HUES64 (cell line): Measurements from ENCODE around the gene EPB41L1.
"Not testable (repeated sequence)": the region's sequence is repeated elsewhere in the genome, so short reads cannot be mapped to it uniquely, and the experiment has no call there.

Experiments used
- H3K27ac ChIP-seq: 2 replicates; pipeline ENCODE4 v1.7.0; 2013; ENCODE audit warnings: low read depth, low read length, inconsistent platforms
- H3K27me3 ChIP-seq: 2 replicates; pipeline ENCODE4 v1.6.1; 2013; ENCODE audit warnings: mild to moderate bottlenecking, low read length; ENCODE audit not compliant: insufficient read depth
- H3K36me3 ChIP-seq: 2 replicates; pipeline ENCODE4 v1.6.1; 2013; ENCODE audit warnings: mild to moderate bottlenecking, low read length; ENCODE audit not compliant: insufficient read depth
- H3K4me1 ChIP-seq: 2 replicates; pipeline ENCODE4 v1.6.1; 2013; ENCODE audit warnings: mild to moderate bottlenecking, low read length, moderate library complexity; ENCODE audit not compliant: insufficient read depth
- H3K4me3 ChIP-seq: 2 replicates; pipeline ENCODE4 v1.5.1; 2013; ENCODE audit warnings: mild to moderate bottlenecking, low read length, moderate library complexity
- H3K9ac ChIP-seq: 2 replicates; pipeline ENCODE4 v1.6.1; 2013; ENCODE audit warnings: mild to moderate bottlenecking, low read depth, low read length
- H3K9me3 ChIP-seq: 2 replicates; pipeline ENCODE4 v1.6.1; 2013; ENCODE audit warnings: low read depth, low read length; ENCODE audit not compliant: insufficient read depth
- WGBS: fragments of 150-250, 120-280 bp; methylation state at CpG from one replicate; pipeline ENCODE4 v1.1.7; 2013; ENCODE audit warnings: missing lambda C conversion rate; 5-methylcytosine and 5-hydroxymethylcytosine counted together

Gene EPB41L1

GRCh38 chr20:36126836-36127527 lies 27.6 kb upstream of the EPB41L1 start:
- H3K4me1 ChIP-seq: no peaks in the 10 kb centered on the region
- H3K27ac ChIP-seq: no peak overlapping the region
- H3K9me3 ChIP-seq: no peaks in the 10 kb centered on the region
- H3K4me3 ChIP-seq: no peak overlapping the region
- H3K27me3 ChIP-seq: no peaks in the 10 kb centered on the region
- WGBS: 82% methylated on average over 7 of the region's 7 CpGs
- no peak overlapping the region for H3K9ac ChIP-seq
- no peaks in the 10 kb centered on the region for H3K36me3 ChIP-seq

- Histone ChIP-seq H3K9me3 (no peaks in the 10 kb centered on the region), H3K27ac (no peak overlapping the region), H3K4me1 (no peaks in the 10 kb centered on the region), H3K9ac (no peak overlapping the region), H3K4me3 (no peak overlapping the region), H3K27me3 (no peaks in the 10 kb centered on the region), H3K36me3 (no peaks in the 10 kb centered on the region)
- WGBS: 67% methylated on average over 3 of the region's 3 CpGs
Measured at GRCh38 chr20:36128463-36129159, 25.9 kb upstream of the EPB41L1 start.

DNA sequence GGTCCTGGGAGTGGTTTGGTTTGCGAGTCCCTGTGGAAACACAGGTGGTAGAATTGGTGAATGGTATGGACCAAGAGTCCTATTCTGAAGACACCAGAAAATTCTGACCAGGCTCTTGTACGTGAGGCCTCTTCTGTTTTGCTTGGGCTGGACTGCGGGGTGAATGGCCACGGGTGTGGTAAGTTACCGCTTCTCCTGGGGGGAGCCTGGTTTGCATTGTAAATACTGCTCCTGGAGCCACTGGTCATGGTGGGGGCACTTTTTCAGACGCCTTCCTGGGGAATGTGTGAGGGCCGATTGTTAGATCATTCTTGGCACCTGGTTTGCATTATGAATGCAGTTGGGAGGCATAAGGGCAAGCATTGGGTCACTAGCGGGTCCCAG lies 25.4 kb upstream of the EPB41L1 start:
- H3K36me3 ChIP-seq: no peaks in the 10 kb centered on the region
- H3K27me3 ChIP-seq: no peaks in the 10 kb centered on the region
- no peak overlapping the region for H3K4me3 ChIP-seq
- H3K27ac ChIP-seq: no peak overlapping the region
- H3K9me3 ChIP-seq: no peaks in the 10 kb centered on the region
- H3K4me1 ChIP-seq: no peaks in the 10 kb centered on the region
- H3K9ac ChIP-seq: no peak overlapping the region
- 75% methylated on average over 8 of the region's 8 CpGs for WGBS

DNA sequence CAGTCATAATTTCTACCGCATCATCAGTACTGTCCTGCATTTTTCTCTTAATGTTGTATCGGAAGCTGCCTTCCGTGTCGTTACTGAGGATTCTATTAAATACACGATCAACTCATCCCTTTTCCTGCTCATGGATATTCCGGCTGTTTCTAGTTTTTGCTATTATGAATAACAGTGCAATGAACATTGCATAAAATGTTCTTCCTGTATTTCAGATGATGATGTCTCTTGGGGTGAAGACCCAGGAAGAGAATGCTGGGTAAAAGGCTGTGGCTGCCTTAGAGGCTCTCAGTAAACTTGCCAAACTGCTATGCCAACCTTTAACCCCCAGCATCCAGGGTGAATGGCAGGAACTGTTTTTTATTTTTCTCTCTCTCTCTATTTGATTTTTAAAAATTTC lies 24.1 kb upstream of the EPB41L1 start:
- Histone ChIP-seq H3K36me3 (no peaks in the 10 kb centered on the region), H3K27ac (no peak overlapping the region), H3K9me3 (no peaks in the 10 kb centered on the region), H3K27me3 (no peaks in the 10 kb centered on the region), H3K4me3 (no peak overlapping the region), H3K4me1 (no peaks in the 10 kb centered on the region), H3K9ac (no peak overlapping the region)
- WGBS: 95% methylated on average over 6 of the region's 6 CpGs

DNA sequence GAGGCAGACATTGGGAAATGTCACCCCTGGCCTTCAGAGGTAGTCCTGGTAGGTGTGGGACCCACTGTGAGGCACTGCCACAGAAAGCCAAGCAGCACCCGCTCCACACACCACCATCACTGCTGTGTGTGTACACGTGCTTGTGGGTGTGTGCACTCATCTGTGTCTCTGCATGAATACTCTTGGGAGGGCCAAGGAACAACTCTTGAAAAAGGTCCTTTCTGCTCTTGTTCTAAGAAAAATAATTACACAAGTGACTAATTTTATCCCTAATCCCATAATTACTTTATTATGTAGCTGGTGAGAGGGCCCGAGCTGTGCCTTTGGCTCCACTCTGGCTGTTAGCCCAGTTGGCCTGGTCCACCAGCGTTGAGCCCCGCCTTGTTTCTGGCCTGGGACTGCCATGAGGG lies 21.7 kb upstream of the EPB41L1 start:
- no peaks in the 10 kb centered on the region for H3K36me3 ChIP-seq
- 93% methylated on average over 5 of the region's 5 CpGs for WGBS
- H3K27me3 ChIP-seq: no peaks in the 10 kb centered on the region
- no peak overlapping the region for H3K27ac ChIP-seq
- H3K4me1 ChIP-seq: no peaks in the 10 kb centered on the region
- no peak overlapping the region for H3K4me3 ChIP-seq
- no peaks in the 10 kb centered on the region for H3K9me3 ChIP-seq
- H3K9ac ChIP-seq: no peak overlapping the region

GRCh38 chr20:36133821-36134220 lies 20.7 kb upstream of the EPB41L1 start:
- Histone ChIP-seq H3K27me3 (no peaks in the 10 kb centered on the region), H3K36me3 (no peaks in the 10 kb centered on the region), H3K27ac (no peak overlapping the region), H3K4me3 (no peak overlapping the region), H3K9me3 (no peaks in the 10 kb centered on the region), H3K9ac (no peak overlapping the region), H3K4me1 (peaks cover 1% of the 10 kb centered on the region; the same call in 1 of the 2 replicates)
- WGBS: 96% methylated on average over 2 of the region's 2 CpGs

- Histone ChIP-seq H3K4me1 (peaks cover 3% of the 10 kb centered on the region; the same call in 1 of the 2 replicates), H3K4me3 (no peak overlapping the region), H3K27me3 (no peaks in the 10 kb centered on the region), H3K9me3 (no peaks in the 10 kb centered on the region), H3K27ac (no peak overlapping the region), H3K9ac (no peak overlapping the region), H3K36me3 (no peaks in the 10 kb centered on the region)
- WGBS: 98% methylated on average over 4 of the region's 6 CpGs
Measured at GRCh38 chr20:36135159-36135558, 19.4 kb upstream of the EPB41L1 start.

- no peak overlapping the region for H3K9ac ChIP-seq
- no peaks in the 10 kb centered on the region for H3K9me3 ChIP-seq
- WGBS: 100% methylated on average over 2 of the region's 3 CpGs
- H3K27ac ChIP-seq: no peak overlapping the region
- H3K4me1 ChIP-seq: peaks cover 3% of the 10 kb centered on the region; the same call in 1 of the 2 replicates
- no peak overlapping the region for H3K4me3 ChIP-seq
- no peaks in the 10 kb centered on the region for H3K36me3 ChIP-seq
- no peaks in the 10 kb centered on the region for H3K27me3 ChIP-seq
Measured at GRCh38 chr20:36135821-36136220, 18.7 kb upstream of the EPB41L1 start.

GRCh38 chr20:36137313-36137712 lies 17.2 kb upstream of the EPB41L1 start:
- WGBS: 96% methylated on average over 11 of the region's 11 CpGs
- not testable (repeated sequence) for H3K27ac ChIP-seq

DNA sequence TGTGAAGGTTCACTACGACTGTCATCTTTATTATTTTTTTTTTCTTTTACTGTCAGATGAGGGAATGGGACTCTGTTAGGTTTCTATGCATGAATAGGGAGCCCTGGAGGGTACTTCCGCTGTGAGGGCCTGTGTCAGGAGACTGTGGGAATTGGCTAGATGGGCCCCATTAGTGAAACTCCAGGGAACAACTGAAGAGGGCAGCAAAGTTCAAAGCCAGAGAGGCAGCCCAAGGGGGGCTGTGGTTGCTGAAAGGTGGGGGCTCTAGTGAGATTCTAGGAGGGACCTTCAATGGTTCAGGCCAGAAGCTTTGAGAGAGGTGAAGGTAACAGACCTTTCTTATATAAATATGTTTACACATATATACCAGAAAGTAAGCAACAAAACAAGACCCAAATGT lies 13.2 kb upstream of the EPB41L1 start:
- Histone ChIP-seq H3K36me3 (no peaks in the 10 kb centered on the region), H3K9me3 (no peaks in the 10 kb centered on the region), H3K27me3 (no peaks in the 10 kb centered on the region), H3K4me1 (peaks cover 3% of the 10 kb centered on the region; the same call in 1 of the 2 replicates), H3K9ac (no peak overlapping the region), H3K4me3 (no peak overlapping the region), H3K27ac (no peak overlapping the region)
- 79% methylated on average over 2 of the region's 2 CpGs for WGBS

More at GRCh38 chr20:36137313-36137712, 17.2 kb upstream of the EPB41L1 start:
- not testable (repeated sequence) for H3K4me3 ChIP-seq, H3K9me3 ChIP-seq, H3K36me3 ChIP-seq, H3K9ac ChIP-seq, H3K27me3 ChIP-seq, H3K4me1 ChIP-seq

- Histone ChIP-seq H3K27ac (no peak overlapping the region), H3K9ac (no peak overlapping the region), H3K9me3 (no peaks in the 10 kb centered on the region), H3K4me1 (no peaks in the 10 kb centered on the region), H3K4me3 (no peak overlapping the region), H3K27me3 (no peaks in the 10 kb centered on the region), H3K36me3 (no peaks in the 10 kb centered on the region)
- 76% methylated on average over 1 of the region's 1 CpG for WGBS
Measured at GRCh38 chr20:36144336-36144735, 10.2 kb upstream of the EPB41L1 start.
